GM21619 (cell line): Measurements from ENCODE around the gene ST3GAL4.

Source experiments
- ATAC-seq: cut with Tn5 transposase; IDR thresholded peaks from one replicate; pipeline ENCODE4 v1.9.1; 2021; ENCODE audit not compliant: unreplicated experiment

Gene ST3GAL4

DNA sequence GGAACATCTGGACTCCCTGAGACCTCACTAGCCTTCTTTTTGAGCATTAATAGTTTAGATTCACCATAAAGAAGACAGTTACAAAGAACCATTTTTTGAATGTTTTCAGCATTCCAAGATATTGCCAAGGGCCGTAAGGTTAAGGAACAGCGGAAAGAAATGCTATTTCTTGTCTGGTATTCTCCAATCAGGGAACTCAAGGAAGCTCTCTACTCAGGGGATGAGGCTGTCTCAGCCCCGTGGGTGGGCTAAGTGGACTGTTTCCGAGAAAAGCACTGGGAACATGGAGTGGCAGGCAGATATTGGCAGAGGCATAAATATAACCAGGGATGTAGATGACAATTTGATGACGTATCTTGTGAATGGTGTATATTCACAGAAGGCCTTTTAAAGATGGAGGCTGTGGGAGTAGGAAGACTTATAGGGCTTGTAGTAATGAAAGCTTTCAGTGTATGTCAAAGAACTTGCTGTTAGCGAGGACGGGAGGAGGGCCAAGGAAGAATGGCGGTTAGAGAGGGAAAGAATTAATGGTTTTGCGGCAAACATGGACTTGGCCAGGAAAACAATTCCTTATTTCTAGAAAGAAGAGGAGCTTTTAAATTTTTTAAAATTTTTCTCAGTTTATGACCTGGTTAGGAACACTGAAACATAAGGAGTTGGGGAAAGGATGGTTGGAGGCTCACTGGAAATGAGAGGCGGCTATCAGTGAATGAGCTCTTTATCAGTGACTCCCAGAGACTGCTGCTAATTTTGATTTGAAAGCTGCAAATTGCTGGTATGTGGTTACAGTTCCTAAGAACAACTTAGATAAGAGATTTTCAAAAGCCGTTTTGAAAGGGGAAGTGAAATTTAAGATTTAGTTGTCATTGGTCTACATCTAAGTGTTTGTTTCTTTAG is 64.6 kb downstream of the ST3GAL4 start:
- peak; percentile 74 for ATAC-seq

DNA sequence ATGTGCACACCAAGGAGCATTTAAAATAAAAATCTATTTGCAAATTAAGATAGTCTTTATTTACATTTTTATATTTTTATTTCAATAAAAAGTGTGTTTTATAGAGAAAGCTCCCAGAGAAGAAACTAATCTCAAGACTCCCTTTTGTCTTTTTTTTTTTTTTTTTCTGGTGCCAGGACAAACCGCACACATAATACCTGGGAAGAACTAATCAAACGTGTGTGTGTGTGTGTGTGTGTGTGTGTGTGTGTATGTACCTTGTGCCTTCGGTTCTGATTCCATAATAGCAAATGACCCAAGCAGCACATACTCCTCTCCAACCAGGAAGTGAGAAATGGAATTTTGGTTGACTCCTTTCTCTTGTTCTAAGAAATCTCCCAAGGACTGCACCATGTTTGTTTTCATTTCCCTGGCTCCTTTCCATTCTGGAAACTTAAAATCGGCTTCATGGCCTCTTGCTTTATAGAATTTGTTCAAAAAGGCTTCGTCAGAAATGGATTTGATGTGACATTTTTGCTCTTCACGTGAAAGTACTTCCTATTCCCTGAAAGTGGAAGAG is 65.3 kb downstream of the ST3GAL4 start:
- no peak for ATAC-seq

DNA sequence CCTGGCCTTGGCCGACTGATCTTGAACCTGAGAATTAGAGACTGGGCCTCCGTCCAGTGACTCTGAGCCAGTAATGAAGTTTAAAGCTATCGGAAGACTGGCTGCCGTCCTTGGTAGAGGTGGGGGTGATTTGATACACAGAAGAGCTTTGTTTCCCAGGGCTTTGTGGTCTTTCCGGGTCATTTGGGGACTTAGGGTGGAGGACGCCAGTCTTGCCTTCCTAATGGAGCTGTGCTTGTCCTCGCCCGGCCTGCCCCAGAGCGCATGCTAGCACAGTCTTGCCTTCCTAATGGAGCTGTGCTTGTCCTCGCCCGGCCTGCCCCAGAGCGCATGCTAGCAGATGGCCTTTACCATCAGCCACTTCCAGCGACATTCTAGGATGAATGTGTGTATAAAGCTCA is 65.8 kb downstream of the ST3GAL4 start:
- no peak for ATAC-seq

DNA sequence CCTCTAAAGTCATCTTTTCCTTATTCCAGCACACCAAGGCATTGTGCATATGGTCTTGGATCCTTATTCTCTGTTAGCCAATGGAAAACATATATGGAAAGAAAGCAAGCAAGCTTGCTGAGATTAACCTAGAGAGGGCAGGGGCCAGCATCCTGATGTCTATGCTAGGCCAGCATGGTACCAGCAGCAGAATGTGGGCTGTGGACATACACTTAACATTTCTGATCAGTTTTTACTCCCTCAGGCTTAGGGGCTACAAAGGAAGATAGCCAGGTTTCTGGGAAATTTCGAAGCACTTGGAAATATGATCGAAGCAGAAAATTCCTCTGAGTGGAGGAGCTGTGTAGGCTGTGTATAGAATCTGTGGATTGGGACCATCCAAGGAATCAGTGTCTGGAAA is 67.0 kb downstream of the ST3GAL4 start:
- ATAC-seq: no peak

DNA sequence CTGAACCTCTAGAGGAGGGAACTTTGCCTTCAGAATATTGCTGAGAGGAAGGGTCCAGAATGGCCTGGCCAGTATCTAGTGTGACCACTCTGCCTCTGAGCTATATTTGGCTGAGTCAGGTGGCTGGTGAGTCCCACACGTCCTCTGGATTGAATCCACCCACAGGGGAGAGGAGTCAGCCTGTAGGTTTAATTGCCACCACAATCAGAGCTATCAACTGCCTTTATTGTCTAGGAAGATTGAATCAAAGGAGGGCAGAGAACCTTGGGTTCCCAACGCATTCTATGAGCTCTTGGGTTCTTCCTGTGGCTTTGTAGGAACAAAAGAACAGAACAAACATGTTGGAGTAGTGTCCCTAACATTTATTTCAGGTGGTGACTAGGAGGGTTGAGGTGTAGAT is 67.7 kb downstream of the ST3GAL4 start:
- ATAC-seq: no peak

DNA sequence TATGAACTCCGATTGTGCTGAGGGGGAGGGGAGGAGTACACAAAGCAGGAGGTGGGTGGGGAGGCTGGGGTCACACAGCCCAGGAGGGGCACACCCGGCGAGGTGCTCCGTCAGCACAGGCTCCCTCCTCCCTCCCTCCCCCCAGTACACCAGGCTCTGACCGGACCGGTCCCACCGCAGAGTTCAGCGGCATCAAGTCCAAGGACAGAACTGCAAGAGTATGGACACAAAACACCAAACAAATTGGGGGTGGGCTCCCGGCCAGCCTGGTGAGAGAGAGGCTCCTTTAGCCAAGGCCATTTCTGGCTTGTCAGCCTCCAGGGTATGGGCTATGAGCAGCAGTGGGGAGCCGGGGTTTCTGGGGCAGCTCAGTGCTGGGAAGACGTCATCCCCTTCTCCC is 68.3 kb downstream of the ST3GAL4 start:
- ATAC-seq: no peak

DNA sequence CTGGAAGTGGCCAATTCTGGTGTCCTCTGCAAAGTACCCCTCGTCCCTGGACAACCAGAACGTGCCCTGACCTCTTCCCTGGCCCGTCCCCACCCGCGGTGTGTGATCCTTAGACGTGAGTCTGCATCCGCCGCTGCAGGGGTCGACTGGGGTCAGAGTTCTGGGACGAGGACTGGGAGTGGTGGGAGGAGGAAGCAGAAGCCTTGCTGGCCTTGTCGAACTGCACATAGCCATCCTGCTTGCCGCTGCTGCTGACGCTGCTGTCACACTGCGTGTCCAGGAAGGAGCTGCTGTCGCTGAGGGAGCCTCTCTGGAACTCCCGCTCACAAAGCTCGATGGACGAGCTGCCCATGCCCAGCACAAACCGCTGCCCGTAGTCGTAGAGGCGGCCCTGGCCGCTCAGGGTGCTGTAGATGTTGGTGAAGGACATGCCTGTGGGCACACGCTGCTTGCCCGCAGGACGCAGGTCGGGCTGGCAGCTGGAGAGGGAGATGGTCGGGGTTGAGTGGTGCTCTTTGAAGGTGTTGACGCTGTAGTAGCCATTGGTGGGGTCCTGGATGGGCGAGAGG is 69.1 kb downstream of the ST3GAL4 start:
- no peak for ATAC-seq

DNA sequence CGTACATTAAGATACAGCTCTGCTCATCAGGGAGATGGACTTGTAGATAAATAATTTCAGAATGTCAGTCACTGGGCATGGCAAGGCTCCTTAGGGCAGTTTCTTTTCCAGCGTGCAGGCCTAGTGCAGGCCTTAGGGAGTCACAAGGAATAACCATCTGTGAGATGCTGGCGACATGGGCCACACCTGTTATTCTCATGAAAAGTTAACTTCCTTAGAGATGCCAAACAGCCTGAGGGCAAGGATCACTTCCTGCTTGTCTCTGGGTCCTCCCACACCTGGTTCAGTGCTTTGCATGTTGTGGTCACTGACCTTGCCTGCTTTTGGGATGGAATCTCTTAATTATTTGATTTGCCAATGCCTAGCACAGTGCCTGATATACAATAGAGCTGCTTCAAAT is 70.6 kb downstream of the ST3GAL4 start:
- ATAC-seq: no peak

DNA sequence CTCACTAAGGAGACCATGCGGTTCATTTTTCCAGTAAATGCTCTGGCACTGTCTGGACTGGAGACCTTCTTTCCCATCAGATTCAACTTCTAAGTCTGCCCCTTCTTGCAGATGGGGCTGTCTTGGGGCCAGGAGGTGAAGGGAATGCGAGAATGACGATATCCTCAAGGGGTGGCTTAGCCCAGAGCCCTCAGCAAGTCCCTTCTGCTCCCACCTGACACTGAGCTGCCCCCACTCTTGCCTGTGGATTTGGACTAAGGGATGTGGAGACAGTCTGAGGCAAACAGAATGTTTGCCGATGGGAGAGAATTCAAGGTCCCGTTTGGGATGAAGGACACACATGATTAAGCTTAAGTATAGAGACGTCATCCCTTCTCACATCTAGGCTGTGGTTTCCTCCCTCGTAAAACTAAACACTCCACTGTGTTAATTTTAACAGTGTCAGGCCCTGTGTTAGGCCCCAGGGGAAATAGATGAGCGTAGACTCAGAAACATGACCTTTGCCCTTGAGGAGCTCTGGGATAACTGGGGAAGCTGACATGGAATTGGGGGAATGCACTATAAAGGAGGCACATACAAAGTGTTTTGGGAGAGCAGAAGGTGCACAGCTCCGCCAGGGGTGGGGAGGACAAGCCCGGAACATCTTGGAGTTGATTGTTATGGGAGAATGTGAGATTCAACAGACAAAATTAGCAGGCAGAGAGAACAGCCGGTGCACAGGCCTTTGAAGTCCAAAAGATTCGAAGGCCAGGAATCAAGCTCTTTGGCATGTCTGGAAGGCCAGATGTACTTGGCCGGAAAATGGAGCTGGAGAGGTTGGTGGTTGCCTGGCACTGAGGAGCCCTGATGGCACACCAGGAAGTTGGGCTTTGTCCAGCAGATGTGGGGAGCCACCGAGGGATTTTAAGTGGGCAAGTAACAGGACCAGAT is 71.6 kb downstream of the ST3GAL4 start:
- ATAC-seq: peak; percentile 85

DNA sequence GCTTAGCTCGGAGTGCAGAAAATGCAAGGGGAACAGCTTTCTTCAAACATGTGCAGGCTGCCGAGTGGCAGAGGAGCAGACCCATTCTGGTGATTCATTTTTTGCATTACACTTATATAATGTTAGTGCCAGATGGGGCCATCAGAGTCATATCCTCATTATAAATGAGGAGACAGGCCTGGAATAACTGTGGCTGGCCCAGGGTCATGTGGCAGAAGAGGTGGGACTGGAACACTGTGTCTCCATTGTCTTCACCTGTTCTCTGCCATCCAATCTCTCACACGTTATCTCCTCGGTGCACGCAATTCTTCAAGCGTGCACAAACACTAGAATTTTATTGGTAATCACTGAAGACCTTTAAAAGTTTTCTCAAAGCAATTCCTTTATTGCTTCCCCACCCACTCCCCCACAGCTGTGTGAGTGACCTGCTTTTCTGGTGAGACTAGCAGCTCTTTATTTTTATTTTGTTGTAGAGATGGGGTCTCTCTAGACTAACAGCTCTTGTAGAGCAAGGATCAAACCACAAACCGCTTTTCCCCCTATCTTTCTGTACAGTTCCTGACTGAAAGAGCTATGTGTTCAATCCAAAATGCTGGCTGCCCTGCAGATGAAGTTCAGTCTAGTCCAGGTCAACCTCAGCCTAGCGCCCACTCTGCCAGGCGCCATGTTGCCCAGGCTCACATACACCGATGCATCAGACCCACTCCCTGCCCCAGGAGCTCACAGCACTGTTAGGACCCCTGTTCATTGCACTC is 75.3 kb downstream of the ST3GAL4 start:
- no peak for ATAC-seq

DNA sequence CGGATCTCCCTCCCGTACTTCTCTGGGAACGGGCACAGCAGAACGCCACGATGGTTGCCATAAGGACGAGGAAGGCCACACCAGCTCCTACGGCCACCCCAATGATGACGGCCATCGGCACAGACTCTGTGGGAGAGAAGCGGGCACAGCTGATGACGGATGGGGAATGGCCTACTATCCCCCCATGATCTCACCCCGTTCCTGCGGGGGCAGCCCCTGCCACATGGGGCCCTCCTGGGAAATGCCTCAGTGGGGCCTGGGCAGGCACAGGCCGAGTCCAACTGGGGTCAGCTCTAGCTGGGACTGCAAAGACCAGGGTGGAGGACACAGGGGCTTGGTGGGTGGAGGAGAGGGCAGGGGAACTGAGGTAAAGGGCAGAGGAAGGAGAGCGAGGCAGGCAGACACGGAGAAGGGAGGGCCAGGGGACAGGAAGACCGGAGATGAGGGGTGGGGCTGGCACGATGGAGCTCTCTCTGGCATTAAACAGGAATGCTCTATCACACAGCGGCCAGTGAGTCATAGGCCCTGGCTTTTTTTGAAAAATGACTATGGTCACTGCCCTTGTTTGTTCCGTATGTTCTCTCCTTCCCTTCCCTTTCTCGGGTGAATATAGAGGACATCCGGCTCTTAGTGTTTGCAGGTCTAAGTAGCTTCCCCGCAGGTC is 76.0 kb downstream of the ST3GAL4 start:
- no peak for ATAC-seq

DNA sequence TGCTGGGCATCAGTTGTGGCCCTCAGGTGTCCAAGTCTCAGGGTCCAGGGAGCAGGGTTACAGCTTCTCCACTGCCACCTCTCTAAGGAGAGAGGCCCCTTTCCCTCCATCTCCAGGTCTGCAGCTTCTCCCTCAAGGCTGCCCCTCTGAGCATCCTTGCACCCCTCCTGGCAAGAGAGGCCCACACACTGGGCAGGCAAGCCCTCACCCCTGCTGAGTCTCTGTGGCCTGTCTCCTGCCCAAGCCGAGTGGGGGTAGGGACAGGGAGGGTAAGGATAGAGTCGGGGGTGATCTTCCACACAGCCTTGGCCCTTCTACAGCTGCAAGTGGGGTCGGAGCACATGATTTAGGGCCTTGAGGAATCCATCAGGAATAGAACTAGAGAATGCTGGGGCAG is 76.6 kb downstream of the ST3GAL4 start:
- no peak for ATAC-seq

DNA sequence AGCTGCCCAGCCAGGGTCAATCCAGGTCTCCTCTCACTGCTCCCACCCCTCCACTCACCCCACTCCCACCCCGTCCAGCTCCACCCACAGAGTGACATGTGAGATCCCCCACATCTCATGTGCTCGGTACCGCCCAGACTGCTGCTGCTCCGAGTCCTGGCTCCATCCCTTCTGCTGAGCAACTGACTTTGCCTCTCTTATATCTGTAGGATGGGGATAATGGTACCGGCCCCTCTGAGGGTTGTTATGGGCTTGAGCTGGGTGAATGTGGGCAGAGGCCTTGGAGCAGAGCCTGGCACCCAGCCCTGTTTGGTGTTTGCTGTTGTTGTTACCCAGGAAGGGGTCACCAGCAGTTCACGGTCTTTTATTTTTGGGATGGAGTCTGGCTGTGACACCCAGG is 77.0 kb downstream of the ST3GAL4 start:
- ATAC-seq: no peak

DNA sequence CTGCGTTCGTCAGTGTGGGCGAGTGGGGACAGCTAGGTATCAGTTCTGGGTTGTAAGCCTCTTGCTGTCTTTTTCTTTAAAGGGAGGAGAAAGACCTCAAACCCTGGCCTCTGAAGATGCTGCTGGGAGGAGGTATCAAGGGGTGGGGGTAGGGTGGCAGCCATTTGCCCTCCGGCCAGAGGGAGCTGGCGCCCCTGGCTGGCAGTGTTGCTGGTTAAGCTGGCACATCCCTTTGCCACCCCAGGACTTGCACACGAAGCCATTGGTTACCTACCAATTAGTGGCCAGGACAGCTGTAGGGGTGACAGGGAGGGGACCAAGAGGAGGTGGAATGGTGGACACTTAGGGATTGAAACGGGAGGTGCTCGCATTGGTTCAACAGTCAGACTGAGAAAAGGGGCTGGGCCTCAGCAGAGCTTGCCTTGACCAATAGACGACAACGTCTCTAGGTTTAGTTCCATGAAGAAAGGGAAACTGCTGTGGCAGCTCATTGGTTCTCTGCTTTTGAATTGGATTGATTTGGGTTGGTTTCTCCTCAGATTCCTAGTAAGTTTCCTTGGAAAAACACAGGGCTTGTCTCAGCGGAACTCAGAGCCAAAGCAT is 77.9 kb downstream of the ST3GAL4 start:
- ATAC-seq: no peak

DNA sequence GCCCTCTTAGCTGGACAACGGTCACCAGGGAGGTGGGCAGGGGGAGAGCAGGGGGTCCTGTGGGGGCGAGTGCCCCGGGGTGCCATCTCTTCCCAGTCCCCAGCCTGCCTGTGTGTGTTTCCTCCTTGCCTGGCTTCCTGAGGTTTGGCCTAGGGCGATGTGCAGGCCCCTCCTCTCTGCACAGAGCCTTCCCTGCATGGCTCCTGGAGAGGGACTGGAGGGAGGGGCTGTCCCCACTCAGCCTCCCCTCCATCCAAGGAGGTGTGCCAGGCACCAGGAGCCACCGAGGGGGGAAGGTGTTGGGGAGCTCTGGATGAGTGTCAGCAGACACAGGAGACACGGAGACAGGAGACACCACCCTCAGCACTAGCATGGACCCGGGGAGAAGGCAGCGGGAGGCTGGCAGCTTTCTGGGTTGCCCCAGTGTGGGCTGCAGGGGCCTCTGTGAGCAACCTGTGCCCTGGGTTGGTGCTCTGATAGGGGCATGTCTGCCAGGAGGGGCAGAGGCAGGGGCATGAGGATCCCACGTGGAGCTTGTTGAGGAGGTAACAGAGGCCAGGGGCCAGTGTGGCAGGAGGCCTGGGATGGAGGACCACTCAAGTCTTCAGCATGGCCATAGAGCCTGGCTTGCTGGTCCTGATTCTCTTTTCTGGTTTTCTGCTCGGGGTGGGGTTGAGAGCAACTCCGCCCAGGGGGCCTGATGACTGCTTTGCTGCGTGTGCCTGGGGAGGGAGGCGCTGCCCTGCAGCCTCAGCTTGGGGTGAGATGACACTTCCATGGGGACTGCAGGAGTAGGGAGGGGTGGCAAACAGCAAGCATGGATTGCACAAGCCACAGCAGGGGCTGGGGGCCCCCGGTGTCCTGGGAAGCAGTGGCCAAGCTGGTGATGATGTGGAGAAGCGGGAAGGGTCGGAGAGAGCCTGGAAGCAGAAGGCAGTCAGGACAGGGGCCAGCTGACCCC is 78.8 kb downstream of the ST3GAL4 start:
- ATAC-seq: no peak

DNA sequence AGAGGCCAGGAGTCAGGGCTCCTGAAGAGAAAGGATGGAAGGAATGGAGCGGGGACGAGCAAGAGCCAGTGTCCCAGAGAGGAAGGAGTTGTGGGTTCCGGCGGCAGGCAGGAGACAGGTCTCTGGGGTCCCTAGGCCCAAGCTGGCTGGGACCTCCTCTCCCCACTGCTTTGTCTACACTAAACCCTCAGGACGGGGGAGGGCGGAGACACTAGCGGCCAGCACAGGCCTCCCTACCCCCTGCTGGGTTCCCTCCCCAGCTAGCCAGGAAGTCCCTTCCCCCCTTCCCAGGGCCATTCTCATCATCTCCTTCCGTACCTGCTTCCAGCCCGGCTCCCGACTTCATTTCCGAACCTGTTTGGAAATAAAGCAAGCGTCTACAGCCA is 79.5 kb downstream of the ST3GAL4 start:
- no peak for ATAC-seq

DNA sequence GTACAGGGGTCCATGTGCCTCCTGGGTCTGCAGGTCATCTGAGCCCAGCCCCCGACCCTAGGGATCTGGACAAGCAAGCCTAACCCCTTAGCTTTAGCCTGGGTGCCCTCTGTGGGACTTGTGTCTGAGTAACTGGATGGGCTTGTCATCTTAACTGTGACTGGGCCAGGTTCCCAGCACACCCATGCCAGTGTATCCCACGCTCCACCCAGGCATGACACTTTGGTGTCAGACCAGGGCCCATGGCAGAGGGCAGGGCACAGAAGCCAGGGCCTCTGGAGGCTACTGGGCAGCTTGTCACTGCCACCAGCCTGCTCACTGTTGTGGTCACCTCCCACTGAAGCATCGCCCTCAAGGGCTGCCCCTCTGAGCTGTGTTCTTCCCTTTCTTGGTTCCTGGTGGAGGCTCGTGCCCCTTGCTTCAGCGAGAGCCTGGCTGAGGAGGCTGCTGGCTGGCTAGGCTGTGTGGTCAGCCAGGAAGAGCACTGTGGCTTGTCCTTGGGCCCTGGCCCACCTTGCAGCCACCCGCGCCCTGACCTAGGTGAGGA is 80.8 kb downstream of the ST3GAL4 start:
- ATAC-seq: no peak

DNA sequence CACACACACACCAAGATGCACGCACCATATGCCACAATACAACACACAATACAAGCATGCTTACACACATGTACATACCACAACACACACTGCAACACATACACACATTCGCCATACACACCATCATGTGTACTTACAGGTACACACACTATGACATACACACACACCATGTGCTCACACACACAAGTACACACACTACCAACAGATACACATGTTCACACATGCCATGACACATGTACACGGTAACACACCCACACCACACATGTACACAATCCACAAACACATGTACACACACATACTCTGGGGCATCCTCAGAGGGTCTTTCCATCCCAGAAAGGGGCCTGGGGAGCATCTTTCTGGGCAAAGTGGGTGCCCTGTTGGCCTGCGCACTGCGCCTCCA is 82.2 kb downstream of the ST3GAL4 start:
- ATAC-seq: no peak
